TTC549 (cell line): Measurements from ENCODE around the gene STX16.

ENCODE experiments used
- FAIRE-seq: peaks from 2 replicates; lab custom pipeline; 2012; peaks lifted over from hg19 to GRCh38; lab: Jason Lieb, UNC

STX16 gene

GRCh38 chr20:58650776-58651558 is at the start of gene STX16:
Gene STX16 (plus strand): TSS chr20:58651283. CDS start chr20:58652007, 724 bp downstream.
- FAIRE-seq, result no peak

- FAIRE-seq, result no peak
These were observed 49.0 kb upstream of the STX16 start for GRCh38 chr20:58602124-58602523.

- FAIRE-seq, result no peak
These were observed 47.4 kb upstream of the STX16 start for GRCh38 chr20:58603721-58604120.

GRCh38 chr20:58604128-58604881 is 46.8 kb upstream of the STX16 start:
- FAIRE-seq, result no peak

- no peak for FAIRE-seq
These were observed 45.6 kb upstream of the STX16 start for GRCh38 chr20:58605292-58606065.

GRCh38 chr20:58606184-58606583 is 44.9 kb upstream of the STX16 start:
- FAIRE-seq, result no peak

- FAIRE-seq, result no peak
These were observed 42.8 kb upstream of the STX16 start for GRCh38 chr20:58608096-58608840.

- FAIRE-seq, result no peak
These were observed 42.1 kb upstream of the STX16 start for GRCh38 chr20:58609026-58609425.

GRCh38 chr20:58610071-58610800 is 40.8 kb upstream of the STX16 start:
- FAIRE-seq, result no peak

- FAIRE-seq, result no peak
These were observed 40.3 kb upstream of the STX16 start for GRCh38 chr20:58610811-58611210.

- no peak for FAIRE-seq
These were observed 39.6 kb upstream of the STX16 start for GRCh38 chr20:58611236-58612030.

- no peak for FAIRE-seq
These were observed 38.9 kb upstream of the STX16 start for GRCh38 chr20:58612121-58612691.

- no peak for FAIRE-seq
These were observed 37.8 kb upstream of the STX16 start for GRCh38 chr20:58613061-58613854.

GRCh38 chr20:58614366-58614765 is 36.7 kb upstream of the STX16 start:
- FAIRE-seq, result no peak

GRCh38 chr20:58614984-58615760 is 35.9 kb upstream of the STX16 start:
- no peak for FAIRE-seq

GRCh38 chr20:58616411-58616810 is 34.7 kb upstream of the STX16 start:
- no peak for FAIRE-seq

GRCh38 chr20:58617158-58617557 is 33.9 kb upstream of the STX16 start:
- no peak for FAIRE-seq

GRCh38 chr20:58618351-58619076 is 32.6 kb upstream of the STX16 start:
- no peak for FAIRE-seq
